ENCODE measurements around the gene RNF123. TPM values are rescaled to one million over a fixed set of nuclear protein-coding genes. Genes with fewer than 3 reads are reported as not detected.

Gene RNF123
- total RNA-seq, 1 donor from 2014 or later: 33.1 TPM

DNA sequence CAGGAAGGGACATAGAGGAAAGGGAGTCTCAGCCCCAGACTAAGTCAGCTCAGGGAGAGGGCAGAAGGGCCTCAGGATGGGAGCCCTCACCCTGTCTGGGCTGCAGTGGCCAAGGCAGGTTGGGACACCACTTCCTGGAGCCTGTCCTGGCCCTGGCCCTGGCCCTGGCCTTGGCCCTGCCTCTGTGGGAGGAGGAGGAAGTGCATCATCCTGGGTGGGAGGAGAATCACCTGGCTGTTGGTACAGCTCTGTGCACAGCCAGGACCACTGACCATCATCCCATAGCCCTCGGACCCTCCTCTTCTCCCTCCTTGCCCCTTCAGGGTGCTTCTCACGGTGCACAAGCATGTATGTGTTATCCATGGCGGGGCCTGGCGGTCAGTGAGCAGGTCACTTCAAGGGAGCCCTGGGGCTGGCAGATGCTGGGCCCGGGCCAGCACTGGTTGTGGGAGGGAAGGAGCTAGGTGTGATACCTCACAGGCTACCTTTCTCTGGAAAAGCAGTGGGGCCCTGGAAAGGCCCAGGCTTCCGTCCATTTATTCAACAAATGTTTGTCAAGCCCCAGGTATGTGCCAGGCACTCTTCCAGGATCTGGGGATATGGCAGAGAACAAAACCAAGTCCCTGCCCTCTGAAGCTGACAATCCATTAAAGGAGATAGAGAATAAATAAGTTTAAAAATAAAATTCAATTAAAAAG is 23.4 kb upstream of the RNF123 start:
- Histone ChIP-seq H3K36me3 (no peaks in the 10 kb centered on the region), H3K27ac (no peak overlapping the region), H3K9me3 (no peaks in the 10 kb centered on the region), H3K4me3 (no peak overlapping the region), H3K27me3 (no peaks in the 10 kb centered on the region), H3K4me1 (no peaks in the 10 kb centered on the region)
- TF ChIP-seq, protein P1, sequence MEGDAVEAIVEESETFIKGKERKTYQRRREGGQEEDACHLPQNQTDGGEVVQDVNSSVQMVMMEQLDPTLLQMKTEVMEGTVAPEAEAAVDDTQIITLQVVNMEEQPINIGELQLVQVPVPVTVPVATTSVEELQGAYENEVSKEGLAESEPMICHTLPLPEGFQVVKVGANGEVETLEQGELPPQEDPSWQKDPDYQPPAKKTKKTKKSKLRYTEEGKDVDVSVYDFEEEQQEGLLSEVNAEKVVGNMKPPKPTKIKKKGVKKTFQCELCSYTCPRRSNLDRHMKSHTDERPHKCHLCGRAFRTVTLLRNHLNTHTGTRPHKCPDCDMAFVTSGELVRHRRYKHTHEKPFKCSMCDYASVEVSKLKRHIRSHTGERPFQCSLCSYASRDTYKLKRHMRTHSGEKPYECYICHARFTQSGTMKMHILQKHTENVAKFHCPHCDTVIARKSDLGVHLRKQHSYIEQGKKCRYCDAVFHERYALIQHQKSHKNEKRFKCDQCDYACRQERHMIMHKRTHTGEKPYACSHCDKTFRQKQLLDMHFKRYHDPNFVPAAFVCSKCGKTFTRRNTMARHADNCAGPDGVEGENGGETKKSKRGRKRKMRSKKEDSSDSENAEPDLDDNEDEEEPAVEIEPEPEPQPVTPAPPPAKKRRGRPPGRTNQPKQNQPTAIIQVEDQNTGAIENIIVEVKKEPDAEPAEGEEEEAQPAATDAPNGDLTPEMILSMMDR (IDR thresholded peaks at IDR 0.05): no peak
- intact Hi-C loops (cut with DNase I): no loop called here
- no peak for DNase-seq (ENCODE audit: low spot score in 2 of 2)

DNA sequence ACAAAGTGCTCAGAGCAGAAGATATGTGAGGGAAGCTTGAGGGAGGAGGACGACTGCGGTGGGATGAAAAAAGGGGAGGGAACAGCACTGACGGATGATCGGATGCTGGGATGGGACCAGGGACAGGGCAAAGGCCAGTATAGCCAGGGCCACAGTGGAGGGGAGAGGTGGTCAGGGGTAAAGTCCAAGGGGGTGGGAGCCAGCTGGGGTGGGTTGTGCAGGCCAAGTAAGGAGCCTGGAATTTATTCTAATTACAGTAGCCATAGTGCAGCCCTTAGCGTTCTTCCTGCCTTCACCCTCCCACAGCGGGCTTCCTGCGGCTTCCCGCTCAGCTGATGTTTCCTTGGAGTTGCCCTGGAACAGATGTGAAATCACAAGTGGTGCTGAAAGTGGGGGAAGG is 22.8 kb upstream of the RNF123 start:
- no peaks in the 10 kb centered on the region for H3K9me3 ChIP-seq
- no peaks in the 10 kb centered on the region for H3K4me1 ChIP-seq
- H3K36me3 ChIP-seq: no peaks in the 10 kb centered on the region
- DNase-seq (ENCODE audit: low spot score in 2 of 2): no peak
- intact Hi-C loops (cut with DNase I): no loop called here
- no peak overlapping the region for H3K4me3 ChIP-seq
- H3K27me3 ChIP-seq: no peaks in the 10 kb centered on the region
- TF ChIP-seq, protein P1 (IDR thresholded peaks at IDR 0.05): no peak
- H3K27ac ChIP-seq: no peak overlapping the region

DNA sequence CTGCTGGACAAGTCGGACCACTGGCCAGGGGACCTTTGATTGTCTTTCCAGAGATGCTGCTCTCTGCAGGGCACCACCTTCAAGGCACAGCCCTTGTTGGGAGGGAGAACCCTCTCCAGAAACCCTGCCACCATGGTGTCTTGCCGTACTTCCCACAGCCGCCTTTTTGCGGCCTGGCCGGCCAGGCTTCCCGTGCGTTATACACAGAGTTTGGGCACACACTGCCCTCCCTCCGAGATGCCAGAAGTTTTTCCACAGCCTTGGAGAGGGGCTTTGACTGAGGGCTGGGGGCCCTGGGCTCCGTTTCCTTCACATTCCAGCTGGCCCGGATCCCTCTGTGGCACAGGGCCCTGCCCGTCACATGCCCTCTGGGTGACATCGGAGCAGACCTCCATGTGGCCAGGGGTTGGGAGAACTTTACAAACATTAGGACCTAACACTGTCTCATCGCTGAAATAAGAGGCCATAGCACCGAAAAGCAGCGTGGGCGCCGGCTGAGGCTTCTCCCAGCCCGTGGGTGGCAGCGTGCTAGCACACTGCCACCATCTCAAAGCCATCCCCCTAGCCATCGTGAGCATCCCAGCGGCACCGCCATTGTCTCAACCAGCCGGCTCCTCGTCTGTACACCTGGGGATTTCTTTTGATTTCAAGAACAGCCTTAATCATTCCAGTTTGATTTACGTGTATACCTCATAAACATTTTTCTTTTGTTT is 21.5 kb upstream of the RNF123 start:
- Histone ChIP-seq H3K27ac (no peak overlapping the region), H3K27me3 (no peaks in the 10 kb centered on the region), H3K9me3 (no peaks in the 10 kb centered on the region), H3K4me1 (no peaks in the 10 kb centered on the region), H3K36me3 (no peaks in the 10 kb centered on the region), H3K4me3 (no peak overlapping the region)
- TF ChIP-seq, protein P1 (IDR thresholded peaks at IDR 0.05): no peak
- intact Hi-C loops (cut with DNase I): no loop called here
- no peak for DNase-seq (ENCODE audit: low spot score in 2 of 2)

DNA sequence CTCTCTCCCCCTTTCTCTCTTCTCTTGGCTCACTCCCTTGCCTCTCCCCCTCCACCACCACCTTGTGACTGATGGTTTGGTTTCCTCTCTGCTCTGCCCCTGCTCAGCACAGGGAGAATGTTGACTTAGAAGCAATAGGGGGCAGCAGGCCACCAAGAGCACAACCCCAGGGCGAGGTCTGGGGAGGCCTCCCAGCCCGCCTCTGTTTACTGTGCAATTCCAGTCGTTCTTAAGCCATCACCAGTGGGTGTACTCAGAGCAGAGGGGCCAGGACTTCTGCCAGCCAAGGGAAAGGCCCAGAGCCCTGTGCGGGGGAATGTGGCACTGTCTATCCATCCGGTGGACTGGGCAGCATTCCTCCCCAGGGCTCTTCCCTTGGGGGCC is 21.0 kb upstream of the RNF123 start:
- intact Hi-C loops (cut with DNase I): no loop called here

DNA sequence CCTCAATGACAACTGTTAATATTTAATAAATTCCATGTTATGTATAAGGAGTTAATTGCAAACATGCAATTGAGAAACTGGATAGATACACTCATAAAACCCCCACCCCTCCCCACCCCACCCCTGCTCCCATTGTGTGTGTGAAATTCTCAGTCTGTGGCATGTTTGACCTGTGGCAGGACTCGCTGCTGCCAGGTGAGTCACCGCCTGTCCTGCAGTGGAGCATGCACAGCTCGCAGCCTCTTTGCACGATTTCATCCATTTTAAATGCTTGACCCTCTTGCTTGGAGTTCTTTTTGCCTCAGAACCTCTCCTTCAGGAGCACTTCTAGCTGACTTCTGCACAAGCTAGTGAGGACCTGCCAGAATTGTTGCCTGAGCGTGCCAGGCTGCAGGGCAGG is 20.5 kb upstream of the RNF123 start:
- H3K27me3 ChIP-seq: no peaks in the 10 kb centered on the region
- H3K27ac ChIP-seq: no peak overlapping the region
- H3K9me3 ChIP-seq: no peaks in the 10 kb centered on the region
- intact Hi-C loops (cut with DNase I): no loop called here
- TF ChIP-seq, protein P1 (IDR thresholded peaks at IDR 0.05): no peak
- no peak for DNase-seq (ENCODE audit: low spot score in 2 of 2)
- H3K36me3 ChIP-seq: no peaks in the 10 kb centered on the region
- peaks cover 0 to 4% of the 10 kb centered on the region in 2 donors for H3K4me1 ChIP-seq
- H3K4me3 ChIP-seq: no peak overlapping the region

More for the DNA sequence above, 21.0 kb upstream of the RNF123 start:
- Histone ChIP-seq H3K4me1 (peaks cover 0 to 3% of the 10 kb centered on the region in 2 donors), H3K9me3 (no peaks in the 10 kb centered on the region), H3K27ac (no peak overlapping the region), H3K4me3 (no peak overlapping the region), H3K36me3 (no peaks in the 10 kb centered on the region), H3K27me3 (no peaks in the 10 kb centered on the region)
- DNase-seq (ENCODE audit: low spot score in 2 of 2): no peak
- TF ChIP-seq, protein P1 (IDR thresholded peaks at IDR 0.05): no peak
